A204.1 (cell line): ENCODE data around the gene IL4I1.

Experiments used
- FAIRE-seq: peaks from 2 replicates; lab custom pipeline; 2012; peaks lifted over from hg19 to GRCh38; lab: Jason Lieb, UNC

The IL4I1 gene

DNA sequence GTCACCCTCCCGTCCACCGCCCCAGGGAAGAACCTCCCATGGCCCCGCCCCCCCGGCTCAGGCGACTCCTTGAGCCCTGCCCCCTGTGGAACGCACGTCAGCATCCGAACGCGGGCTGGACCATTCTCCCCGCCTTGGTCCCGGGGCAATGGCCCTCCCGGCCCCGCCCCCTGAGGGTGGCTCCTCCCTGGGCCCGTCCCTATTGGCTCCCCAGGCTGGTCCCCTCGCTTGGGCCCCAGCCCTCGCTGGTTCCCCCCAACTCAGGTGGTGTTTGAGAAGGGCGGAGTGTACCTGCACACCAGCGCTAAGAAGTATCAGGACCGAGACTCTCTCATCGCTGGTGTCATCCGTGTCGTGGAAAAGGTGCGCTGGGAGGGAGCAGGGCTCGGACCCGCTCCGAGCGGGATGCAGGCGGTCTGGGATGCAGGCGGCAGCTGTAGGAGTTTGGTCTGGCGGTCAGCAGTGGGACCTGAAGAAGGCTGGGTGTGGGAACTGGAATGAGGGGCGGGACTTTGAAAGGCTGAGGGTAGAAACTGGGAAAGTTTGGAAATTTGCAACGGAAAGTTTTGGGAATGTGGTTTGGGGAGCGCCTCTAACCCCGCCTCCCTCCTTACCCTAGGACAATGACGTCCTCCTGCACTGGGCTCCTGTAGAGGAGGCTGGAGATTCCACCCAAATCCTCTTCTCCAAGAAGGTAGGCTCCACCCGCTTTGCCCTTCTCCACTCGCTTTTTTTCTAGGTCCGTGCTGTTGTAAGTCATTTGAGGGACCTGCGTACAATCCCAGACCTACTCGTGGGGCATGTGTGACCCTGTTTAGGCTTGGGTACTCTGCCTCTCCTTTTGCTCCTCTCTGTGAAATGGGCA, 18.6 kb downstream of the IL4I1 start:
- FAIRE-seq = peak; percentile 44

- peak; percentile 98 for FAIRE-seq
Observed at GRCh38 chr19:49877020-49877878, 19.4 kb downstream of the IL4I1 start, which contains the start of the genes AKT1S1 and TBC1D17. Gene AKT1S1 (minus strand): TSS chr19:49877355. CDS start chr19:49873295, 4,060 bp downstream. Gene TBC1D17 (plus strand): TSS chr19:49877702. CDS start chr19:49877724, 22 bp downstream.

DNA sequence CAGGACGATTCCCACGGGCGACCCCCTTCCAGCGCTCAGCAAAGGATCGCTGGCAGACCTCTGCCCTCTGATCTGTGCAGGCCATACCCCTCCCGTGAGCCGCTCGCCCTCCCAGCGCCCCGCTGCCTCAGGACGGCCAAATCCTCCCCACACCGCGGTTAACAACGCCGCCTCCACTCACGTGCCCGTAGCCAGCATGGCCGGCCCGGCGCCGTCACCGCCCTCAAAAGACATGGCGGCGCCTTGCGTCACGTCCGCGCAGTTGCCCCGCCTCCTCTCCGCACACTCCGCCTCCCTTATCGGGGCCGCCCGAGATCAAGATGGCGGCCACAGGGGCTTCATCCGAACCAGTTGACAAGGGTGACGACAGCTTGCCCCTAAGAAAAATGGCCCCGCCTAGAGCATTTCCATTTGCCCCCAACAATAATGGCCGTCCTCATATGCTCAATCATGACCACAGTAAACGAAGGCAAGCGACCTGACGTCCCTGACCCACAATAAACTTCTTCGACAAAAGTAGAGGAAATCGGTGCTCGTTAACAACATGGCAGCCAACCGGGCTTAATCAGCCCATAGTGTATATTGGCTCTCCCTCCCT, 20.2 kb downstream of the IL4I1 start:
- peak; percentile 97 for FAIRE-seq

DNA sequence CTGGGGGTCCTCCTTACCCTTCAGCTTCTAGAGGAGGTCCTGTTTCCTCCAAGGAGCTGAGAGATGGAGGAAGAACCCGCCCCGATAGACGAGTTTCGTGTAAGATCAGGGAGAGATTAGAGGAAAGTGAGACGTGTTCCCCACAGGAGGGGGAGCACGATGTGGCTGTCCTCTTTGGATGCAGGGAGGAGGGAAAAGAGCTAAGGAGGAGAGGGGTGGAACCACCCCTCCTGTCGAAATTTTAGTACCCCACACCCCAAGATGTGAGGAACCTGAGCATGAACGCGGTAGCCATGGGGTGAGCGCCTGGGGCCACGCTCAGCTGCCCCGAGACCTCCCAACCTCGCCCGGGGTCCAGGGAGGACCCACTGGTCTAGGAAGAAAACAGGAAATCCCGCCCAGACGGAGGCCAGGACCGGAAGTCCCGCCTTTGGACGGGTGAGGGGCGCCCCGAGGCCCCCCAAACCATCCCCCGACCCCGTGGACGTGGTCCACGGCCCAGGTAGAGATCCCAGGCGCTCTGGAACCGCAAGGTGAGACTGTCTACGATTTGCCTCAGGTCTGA, 20.7 kb downstream of the IL4I1 start:
- FAIRE-seq = no peak

- FAIRE-seq = no peak
Observed at GRCh38 chr19:49875177-49875576, 21.5 kb downstream of the IL4I1 start.

DNA sequence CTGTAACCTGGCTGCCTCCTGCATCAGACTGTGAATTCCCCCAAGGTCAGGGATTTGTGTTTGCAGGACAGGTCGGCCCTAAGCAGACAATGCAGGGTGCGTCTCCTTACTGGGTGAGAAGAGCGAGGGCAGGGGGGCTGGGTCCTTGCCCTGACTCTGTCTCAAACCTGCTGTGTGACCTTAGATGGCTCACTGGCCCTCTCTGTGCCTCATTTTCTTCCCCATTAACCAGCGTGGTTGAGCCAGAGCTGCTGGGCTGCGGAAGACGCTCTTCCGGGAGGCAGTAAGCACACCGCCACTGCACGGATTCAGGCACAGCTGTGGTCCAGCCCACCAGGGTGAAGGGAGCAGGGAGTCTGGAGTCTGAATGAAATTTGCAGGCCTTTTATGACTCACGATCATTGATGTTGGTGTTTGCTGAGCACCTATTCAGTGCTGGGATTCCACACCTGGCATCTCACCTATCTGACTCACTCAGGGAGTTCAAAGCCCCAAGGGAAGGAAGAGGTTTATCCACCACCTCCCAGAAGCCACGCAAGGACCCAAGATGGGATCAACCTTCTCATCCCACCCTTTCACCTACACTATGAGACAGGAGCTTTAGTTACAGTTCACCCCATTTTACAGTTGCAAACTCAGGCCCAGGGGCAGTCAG, 22.1 kb downstream of the IL4I1 start:
- no peak for FAIRE-seq

DNA sequence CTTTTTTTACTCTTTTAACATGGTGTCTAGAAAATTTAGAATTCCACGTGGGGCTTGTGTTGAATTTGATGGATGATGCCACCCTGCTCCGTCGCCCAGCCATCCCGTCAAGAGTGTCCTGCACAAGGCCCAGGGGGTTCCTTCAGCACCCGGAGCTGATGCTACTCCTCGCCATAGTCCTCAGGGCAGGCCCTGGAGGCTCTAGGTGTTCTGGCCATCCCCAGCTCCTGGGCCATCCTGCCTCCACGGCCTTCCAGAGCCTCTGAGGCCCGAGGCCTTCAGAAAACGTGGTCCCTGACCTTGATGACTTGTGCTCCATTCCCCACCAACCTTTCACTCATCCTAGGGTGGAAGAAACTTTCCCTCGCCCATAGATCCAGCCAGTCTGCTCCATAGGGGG, 22.9 kb downstream of the IL4I1 start:
- FAIRE-seq = no peak

- FAIRE-seq = no peak
Observed at GRCh38 chr19:49873129-49873521, 23.6 kb downstream of the IL4I1 start.

GRCh38 chr19:49872245-49873128, 24.2 kb downstream of the IL4I1 start:
- FAIRE-seq = no peak

- FAIRE-seq = no peak
Observed at GRCh38 chr19:49871349-49871985, 25.2 kb downstream of the IL4I1 start.

GRCh38 chr19:49870309-49870901, 26.3 kb downstream of the IL4I1 start:
- FAIRE-seq = no peak

- peak; percentile 100 for FAIRE-seq
Observed at GRCh38 chr19:49869484-49870308, 27.0 kb downstream of the IL4I1 start.

DNA sequence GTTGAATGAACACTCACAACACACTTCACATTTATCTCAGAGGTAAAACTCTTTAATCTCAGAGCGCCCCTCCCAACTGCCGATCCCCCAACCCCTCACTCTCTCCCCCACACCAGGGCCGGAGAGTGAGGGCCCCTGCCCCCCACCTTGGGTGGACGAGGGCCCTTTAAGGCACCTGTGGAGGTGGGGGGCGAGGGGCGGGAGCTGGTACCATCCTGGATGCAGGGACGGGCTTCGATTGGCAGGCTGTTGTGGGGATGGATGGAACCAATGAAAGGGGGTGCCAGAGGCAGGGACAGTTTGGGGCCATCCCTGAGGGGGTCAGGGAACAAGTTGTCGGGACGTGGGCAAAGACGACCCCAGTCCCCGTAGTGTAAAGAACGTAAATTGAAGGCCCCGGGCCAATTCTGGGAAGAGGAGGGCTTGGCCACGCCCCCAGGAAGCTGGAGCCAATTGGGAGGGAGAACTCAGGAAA, 27.6 kb downstream of the IL4I1 start:
- no peak for FAIRE-seq

GRCh38 chr19:49866933-49867782, 29.5 kb downstream of the IL4I1 start, which contains the start of gene PNKP:
Gene PNKP (minus strand): TSS chr19:49867576. CDS start chr19:49867204, 372 bp downstream.
- FAIRE-seq = peak; percentile 68

DNA sequence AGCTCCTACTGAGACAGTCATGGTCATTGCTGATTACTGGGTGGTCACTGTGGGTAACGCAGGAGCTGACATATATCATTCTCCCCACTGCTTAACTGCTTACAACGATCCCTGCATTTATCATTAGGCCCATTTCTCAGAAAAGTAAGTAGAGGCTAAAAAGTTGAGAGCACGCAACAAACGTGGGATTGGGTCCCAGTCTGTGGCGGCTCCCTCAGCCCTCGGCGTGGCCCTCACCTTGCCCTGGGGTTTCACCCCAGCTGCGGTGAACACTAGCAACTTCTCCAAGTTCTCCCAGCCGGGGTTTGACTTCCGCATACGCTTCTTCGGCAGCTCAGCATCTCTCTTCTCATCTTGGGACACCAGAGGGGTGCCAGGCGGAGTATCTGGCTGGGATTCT, 31.8 kb downstream of the IL4I1 start:
- FAIRE-seq = no peak

DNA sequence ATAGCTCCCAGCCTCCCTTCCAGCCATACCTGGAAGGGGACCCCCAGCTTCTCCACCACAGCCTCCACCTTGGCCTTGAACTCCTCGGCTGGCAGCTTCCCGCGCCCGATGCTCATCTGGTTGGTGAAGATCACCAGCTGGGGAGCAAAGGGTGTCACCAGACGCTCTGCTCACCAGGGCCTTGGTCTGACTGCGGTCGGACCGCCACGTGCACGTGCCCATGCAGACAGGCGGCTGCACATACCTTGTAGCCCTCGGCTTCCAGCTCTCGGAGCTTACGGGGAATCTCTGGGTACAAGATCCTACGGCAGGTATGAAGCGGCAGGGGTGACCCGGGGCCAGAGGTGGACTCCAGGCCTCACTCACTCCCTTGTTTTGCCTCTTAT, 32.8 kb downstream of the IL4I1 start:
- no peak for FAIRE-seq

DNA sequence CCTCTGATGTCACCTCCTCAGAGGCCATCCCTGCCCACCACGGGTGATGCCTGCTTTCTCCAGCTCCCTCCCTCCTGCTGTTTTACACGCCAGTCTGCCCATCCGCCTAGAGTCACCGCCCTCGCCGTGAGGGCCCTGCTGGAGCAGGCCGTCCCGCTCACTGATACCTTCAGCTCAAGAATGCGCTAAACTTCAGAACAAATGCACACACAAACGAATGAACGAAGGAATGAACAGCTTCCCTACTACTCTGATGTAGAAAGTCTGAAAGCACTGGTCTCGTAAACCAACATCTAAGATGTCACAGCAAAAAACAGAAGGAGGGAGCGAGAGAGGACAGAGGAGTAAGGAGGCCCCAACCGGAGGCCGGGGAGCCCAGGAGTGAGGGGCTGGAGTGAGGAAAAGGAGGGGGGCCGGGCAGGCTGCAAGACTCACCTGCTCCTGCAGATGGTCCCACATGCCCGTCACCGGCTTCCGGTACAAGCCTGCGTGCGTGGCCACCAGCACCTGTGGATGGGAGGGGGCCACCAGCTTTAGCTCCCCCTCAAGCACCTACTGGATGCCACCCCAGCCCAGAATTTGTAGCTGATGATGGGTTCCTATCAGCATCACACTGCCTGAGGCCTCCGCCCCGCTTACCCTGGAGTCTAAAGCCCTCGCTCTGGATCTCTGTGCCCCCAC, 33.3 kb downstream of the IL4I1 start:
- no peak for FAIRE-seq
